Activated naive CD4-positive, alpha-beta T cell treated with anti-CD3 and anti-CD28 coated beads, Interleukin-2, amount 50 U/mL, for 72 hours (primary cell): ENCODE data around the gene PRPS1. TPM values are rescaled to one million over a fixed set of nuclear protein-coding genes. Genes with fewer than 3 reads are reported as not detected.
"Not testable (repeated sequence)": the region's sequence is repeated elsewhere in the genome, so short reads cannot be mapped to it uniquely, and the experiment has no call there.

Experiments
- ATAC-seq, 2 donors: fragments of 150-1000 bp; cut with Tn5 transposase; 2 replicates each; pipeline ENCODE4 v1.10.0; 2021; ENCODE audit warnings: mild to moderate bottlenecking in 2 of 2, moderate library complexity in 2 of 2
- DNase-seq, 2 donors: peaks; one replicate each; pipeline ENCODE4 v3.0.0; 2021 to 2022; ENCODE audit warnings: low spot score in 2 of 2
- H3K27ac Mint-ChIP-seq, 2 donors: one replicate each; pipeline ENCODE4 v1.8.0; 2022; ENCODE audit warnings: mild to moderate bottlenecking in 2 of 2, mixed read lengths in 2 of 2
- H3K36me3 Mint-ChIP-seq, 2 donors: one replicate each; pipeline ENCODE4 v1.8.0; 2022; ENCODE audit warnings: mixed read lengths in 2 of 2
- H3K9me3 Mint-ChIP-seq, 2 donors: one replicate each; pipeline ENCODE4 v1.8.0; 2022; ENCODE audit warnings: mixed read lengths in 2 of 2
- total RNA-seq, 2 donors: library from RNA; stranded (reverse); gene quantifications; one replicate each; pipeline ENCODE4 v1.2.3, GENCODE V29; 2022

The PRPS1 gene
- total RNA-seq, 2 donors from 2014 or later, result 107 to 135 TPM

DNA sequence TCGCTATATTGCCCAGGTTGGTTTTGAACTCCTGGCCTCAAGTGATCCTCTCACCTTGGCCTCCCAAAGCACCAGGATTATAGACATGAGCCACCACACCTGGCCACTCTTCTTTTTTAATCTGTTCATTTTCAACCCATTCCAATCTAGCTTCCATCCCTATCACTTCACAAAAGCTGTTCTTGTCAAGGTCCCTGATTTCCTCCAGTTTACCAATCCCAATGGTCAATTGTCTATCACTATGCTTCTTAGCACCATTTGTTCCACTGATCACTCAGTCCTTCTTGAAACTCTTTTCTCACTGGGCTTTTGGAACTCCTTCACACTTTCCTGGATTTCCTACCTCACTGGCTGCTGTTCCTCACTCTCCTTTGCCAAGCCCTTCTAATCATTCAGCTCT, 38.6 kb downstream of the PRPS1 start:
- Mint-ChIP-seq H3K9me3 (peaks cover 0 to 8% of the 10 kb centered on the region in 2 donors), H3K27ac (peak overlapping the region in 1 of 2 donors; percentile 45), H3K36me3 (no peaks in the 10 kb centered on the region)
- DNase-seq (no peak), ATAC-seq (no peak)

DNA sequence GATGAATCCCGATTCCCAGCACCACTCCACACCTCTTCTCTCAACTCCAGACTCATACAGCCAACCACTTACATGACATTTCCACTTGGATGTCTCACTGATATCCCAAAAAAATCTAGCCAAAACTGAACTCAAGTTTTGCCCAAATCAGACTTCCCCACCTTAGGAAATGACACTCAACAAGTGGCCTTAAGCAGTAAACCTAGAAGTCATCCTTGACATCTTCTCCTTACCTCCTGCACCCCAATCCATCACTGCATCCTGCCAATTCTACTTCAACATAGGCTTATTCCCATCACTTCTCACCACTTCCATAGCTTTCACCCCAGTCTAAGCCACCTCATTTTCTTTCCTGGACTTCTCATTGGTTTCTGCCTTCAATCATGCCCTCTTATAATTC, 39.1 kb downstream of the PRPS1 start:
- H3K27ac Mint-ChIP-seq, result no peak overlapping the region
- H3K36me3 Mint-ChIP-seq, result no peaks in the 10 kb centered on the region
- ATAC-seq (no peak), DNase-seq (no peak)
- peaks cover 0 to 8% of the 10 kb centered on the region in 2 donors for H3K9me3 Mint-ChIP-seq

DNA sequence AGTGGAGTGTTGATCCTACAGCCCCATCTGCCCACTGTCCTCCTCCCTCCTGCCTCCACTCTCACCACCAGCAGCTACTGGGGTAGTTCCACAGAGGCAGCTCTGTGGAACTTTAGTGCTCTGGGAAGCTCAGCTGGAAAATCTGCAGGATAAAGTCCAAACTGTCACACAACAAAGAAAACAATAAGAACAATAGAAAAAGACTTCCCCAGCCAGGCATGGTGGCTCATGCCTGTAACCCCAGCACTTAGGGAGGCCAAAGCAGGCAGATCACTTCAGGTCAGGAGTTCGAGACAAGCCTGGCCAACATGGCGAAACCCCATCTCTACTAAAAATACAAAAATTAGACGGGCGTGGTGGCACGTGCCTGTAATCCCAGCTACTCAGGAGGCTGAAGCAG, 40.4 kb downstream of the PRPS1 start:
- ATAC-seq, H3K9me3 Mint-ChIP-seq: not testable (repeated sequence)

DNA sequence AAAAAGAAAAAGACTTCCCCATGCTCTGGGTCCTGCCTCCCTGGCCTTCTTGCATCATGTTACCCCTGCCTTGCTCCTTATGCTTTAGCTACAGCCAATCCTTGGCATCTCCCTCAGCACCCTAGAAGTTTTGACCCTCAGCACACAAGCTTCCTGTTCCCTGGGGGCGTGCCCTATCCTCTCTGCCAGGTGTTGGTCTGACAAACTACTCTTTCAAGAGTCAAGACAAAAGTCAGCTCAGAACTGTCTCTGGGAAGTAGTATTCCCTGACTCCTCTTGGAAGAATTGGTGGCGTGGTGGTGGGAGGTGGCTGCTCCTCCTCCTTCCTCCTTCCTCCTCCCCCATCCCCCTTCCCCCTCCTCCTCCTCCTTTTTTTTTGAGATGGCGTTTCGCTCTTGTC, 41.0 kb downstream of the PRPS1 start:
- Mint-ChIP-seq H3K36me3 (no peaks in the 10 kb centered on the region), H3K9me3 (peaks cover 0 to 8% of the 10 kb centered on the region in 2 donors), H3K27ac (no peak overlapping the region)
- ATAC-seq, result no peak
- DNase-seq, result no peak

More for the DNA sequence above, 40.4 kb downstream of the PRPS1 start:
- not testable (repeated sequence) for H3K36me3 Mint-ChIP-seq, DNase-seq, H3K27ac Mint-ChIP-seq

DNA sequence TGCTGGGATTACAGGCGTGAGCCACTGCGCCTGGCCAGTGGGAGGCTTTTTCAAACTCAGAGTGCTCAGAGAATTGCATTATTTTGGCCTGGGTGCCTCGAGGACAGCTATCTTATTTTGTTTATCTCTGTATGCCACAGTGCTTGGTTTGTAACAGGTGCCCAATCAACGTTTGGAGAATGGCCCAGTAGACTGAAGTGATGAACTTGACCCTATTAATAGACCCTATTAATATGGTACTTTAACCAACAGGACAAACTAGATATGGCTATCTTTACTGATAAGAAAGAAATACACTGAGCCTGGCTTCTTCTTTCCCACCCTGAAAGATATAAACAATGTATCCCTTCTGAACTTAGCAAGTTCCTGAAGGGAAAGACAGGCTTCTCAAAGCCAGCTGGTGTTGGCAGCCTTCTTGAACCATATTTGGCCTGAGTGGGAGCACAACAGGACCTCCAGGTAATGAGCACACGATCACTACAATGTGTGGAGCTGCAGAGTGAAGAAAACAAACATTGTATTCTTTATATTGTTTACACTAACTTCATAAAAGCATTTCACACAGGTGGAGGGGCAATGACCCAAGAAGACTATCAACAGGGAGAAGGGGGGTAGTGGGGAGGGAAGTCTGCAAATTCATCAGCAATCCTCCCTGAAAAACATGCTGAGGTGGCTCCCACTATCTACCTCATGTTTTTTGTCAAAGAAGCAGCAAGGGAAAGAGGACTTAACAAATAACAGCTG, 41.7 kb downstream of the PRPS1 start:
- ATAC-seq, result no peak
- H3K9me3 Mint-ChIP-seq, result peaks cover 0 to 8% of the 10 kb centered on the region in 2 donors
- H3K36me3 Mint-ChIP-seq, result peaks cover 3 to 6% of the 10 kb centered on the region in 2 donors
- no peak for DNase-seq
- H3K27ac Mint-ChIP-seq, result no peak overlapping the region

DNA sequence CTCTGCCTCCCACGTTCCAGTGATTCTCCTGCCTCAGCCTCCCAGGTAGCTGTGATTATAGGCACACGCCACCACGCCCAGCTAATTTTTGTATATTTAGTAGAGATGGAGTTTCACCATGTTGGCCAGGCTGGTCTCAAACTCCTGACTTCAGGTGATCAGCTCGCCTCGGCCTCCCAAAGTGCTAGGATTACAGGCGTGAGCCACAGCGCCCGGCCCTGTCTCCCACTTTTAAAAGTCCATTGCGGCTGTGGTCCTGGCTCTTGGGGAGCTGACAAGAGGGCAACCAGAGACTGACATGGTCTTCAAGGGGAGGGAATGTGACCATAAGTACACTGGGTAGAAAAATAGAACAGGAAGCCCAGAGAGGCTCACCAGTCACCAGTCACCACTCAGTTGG, 42.9 kb downstream of the PRPS1 start:
- H3K27ac Mint-ChIP-seq, ATAC-seq, H3K36me3 Mint-ChIP-seq, H3K9me3 Mint-ChIP-seq, DNase-seq: not testable (repeated sequence)

DNA sequence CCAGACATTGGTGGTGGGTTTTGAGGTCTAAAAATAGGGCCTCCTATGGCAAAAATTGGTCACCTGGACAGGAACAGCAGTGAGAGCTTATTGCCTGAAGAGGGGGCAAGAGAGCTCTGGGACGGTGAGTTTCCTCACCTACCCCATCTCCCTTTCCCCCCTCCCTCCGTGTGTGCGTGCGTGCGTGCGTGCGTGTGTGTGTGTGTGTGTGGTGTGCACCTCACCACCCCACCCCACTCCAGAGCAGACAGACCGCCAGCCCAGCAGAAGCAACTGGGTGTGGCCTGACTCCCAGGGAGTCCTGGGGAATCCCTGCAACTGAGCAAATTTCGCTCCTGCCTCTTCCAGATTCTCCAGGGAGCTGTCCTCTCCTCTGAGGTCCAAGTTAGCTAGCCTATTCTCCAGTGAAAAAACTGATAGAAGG, 44.7 kb downstream of the PRPS1 start:
- DNase-seq, result peak; percentile 66 to 71
- Mint-ChIP-seq H3K27ac (peak overlapping the region; percentile 95 to 99), H3K36me3 (peaks cover 6 to 10% of the 10 kb centered on the region in 2 donors), H3K9me3 (no peaks in the 10 kb centered on the region)
- ATAC-seq, result peak; percentile 48 to 53

DNA sequence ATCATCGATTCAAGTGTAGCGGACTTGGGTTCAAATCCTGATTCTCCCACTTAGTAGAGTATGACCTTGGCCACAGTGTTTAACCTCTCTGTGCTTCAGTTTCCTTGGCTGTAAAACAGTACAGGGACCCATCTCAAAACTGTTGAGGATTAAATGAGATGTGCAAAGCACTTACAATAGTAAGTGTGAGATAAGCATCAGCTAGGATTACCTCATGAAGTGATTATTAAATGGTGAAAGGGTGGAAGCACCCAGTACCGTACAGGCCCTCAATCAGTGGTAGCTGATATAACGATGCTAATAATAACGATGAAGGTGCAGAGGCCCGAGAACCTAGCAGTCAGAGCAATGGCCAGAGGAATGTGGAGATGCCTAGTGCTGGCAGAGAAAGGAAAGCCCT, 45.1 kb downstream of the PRPS1 start:
- H3K9me3 Mint-ChIP-seq, result no peaks in the 10 kb centered on the region
- DNase-seq (no peak), ATAC-seq (no peak)
- peaks cover 6 to 10% of the 10 kb centered on the region in 2 donors for H3K36me3 Mint-ChIP-seq
- H3K27ac Mint-ChIP-seq, result peak overlapping the region; percentile 95 to 99

DNA sequence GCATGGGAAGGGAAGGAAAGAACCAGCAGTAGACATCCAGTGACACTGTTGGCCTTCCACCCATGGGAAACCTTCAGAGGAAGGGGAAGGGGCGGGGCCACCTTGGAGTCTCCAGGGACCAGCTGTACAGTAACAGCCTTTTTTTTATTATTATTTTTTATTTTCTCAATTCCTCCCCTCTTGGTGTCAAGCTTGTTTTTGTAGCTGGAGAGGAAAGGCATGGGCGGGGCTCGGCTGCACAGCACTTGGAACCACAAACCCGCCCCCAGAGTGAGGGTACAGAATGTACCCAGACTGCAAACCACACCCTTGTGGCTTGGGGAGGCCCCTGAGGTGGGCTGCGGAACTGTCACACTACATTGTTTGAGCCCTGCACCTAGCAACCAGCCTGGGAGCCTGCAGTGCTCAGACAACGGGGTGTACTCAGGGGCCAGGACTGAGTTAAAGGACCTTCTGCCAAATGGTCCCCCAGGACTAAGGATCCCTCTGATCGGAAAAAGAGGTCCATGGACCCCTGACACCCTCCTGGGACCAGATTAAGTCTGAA, 45.7 kb downstream of the PRPS1 start:
- no peaks in the 10 kb centered on the region for H3K9me3 Mint-ChIP-seq
- peaks cover 6 to 10% of the 10 kb centered on the region in 2 donors for H3K36me3 Mint-ChIP-seq
- peak; percentile 78 to 86 for DNase-seq
- peak; percentile 82 to 83 for ATAC-seq
- peak overlapping the region; percentile 95 to 99 for H3K27ac Mint-ChIP-seq

DNA sequence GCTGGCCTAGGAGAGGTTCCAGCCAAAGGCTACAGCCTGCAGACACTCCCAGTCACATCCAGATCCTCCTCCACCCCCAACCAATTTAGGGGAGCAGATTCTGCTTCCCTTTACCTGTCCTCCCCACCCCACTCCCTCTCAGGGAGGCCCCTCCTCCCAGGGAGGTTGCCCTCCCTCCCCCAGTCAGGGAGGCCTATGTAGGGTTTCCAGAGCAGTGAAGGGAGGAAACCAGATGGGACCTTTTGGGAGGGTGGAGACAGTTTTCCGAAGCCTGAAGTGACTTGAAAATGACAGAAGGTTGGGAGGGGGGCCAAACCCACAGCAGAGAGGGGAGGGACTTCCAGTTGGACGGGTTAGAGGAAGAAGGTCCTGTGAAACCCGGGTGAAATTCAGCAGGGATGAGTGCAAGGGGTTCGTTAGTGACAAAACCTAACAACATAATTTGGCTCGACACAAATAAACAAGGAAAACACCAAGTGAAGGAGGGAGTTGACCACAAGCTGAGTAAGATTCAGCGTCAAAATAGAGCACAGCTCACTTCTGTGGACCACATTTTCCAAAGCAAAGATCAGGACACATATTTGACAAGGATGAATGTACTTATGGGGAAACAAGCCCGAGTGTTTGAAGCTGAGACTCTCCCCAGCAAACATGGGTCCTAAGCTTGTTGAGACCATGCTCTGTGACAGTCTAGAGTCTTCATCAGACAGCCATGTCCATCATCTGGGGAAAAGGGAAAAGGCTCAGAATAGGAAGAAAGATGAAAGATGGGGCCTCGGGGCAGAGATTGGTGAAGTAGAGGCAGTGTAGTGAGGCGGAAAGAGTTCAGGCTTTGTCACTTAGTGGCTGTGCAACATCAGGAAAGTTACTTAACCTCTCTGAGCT, 46.4 kb downstream of the PRPS1 start:
- Mint-ChIP-seq H3K27ac (peak overlapping the region; percentile 95 to 99), H3K36me3 (peaks cover 6 to 10% of the 10 kb centered on the region in 2 donors), H3K9me3 (no peaks in the 10 kb centered on the region)
- ATAC-seq (peak; percentile 35 to 47), DNase-seq (peak in 1 of 2 donors; percentile 31)

DNA sequence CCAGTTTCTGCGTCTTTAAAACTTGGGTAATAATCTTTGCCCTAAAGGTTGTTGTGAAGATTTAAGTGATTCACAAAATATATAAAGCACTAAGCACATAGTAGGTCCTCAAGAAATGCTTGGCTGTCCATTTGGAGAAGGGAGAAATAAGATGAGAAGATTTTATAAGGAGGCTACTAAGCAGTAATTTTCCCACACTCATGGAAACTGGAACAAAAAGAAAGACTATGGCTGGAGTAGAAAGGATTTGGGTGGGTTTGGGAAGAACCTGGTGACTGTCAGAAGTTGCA, 47.0 kb downstream of the PRPS1 start:
- Mint-ChIP-seq H3K36me3 (peaks cover 6 to 10% of the 10 kb centered on the region in 2 donors), H3K27ac (peak overlapping the region; percentile 95 to 99), H3K9me3 (no peaks in the 10 kb centered on the region)
- ATAC-seq, result no peak
- no peak for DNase-seq

DNA sequence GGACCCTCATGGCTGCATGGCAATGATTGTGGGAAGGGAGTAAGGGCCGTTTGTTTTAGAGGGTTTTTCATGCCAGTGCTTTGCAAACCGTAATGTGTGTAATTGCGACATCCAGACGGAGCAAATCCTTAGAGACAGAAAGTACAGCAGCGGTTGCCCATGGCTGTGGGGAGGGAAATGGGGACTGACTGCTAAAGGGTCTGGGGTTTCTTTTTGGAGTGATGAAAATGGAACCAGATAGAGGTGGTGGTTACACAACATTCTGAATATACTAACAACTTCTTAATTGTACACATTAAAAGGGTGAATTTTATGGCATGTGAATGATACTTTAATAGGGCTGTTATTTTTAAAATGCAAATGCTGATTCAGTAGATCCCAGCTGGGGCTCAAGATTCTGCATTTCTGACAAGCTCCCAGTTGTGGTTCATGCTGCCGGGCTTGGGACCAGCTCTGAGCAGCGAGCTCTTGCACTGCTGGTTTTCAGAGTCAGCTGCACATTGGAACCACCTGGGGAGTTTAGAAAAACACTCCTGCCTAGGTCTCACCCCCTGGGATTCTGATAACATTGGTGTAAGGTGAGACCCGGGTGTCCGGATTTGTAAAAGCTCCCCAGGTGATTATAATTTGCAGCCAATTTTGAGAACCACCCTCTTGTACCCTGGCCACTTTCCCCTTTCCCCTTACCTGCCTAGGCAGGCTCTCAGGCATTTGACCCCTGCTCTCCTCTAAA, 47.7 kb downstream of the PRPS1 start:
- H3K36me3 Mint-ChIP-seq, result peaks cover 6 to 10% of the 10 kb centered on the region in 2 donors
- DNase-seq (no peak), ATAC-seq (no peak)

DNA sequence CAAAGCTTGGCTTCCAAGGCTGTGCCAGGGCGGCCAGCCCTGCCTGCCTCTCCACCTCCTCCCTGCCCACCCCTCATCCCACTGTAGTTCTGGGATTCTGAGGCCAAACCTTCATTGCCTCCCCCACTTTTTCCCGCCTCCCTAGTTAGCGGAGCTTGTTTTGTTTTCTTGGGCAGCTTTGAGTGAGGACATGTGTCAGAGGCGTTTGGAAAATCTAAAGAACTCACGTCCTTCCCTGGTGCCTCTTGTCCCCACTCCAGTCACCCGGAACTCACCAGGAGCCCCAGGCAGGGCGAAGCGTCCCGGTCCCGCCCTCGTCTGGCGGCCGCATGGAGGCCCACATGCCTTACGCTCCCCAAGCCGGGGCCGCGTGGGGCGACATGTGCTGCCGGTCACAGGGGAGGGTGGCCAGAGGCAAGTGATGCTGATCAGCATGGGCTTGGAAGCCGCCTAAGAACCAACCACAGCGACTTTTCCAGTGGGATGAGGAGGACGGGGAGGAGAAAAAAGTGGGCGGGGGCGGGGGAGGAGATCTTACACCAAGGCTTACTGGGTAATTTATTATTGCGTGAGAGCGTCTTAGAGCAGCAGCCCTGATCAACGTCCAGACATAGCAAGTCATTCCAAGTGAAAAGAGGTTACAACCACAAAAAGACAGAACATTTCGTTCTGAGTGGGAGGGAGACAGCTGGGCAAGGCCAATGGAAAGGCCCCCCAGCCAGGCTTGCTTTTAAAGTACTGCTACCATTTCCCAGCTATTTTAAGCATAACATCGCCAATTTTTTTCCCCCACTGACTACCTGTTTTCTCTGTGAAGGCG, 48.5 kb downstream of the PRPS1 start:
- peaks cover 6 to 10% of the 10 kb centered on the region in 2 donors for H3K36me3 Mint-ChIP-seq

More for the DNA sequence above, 47.7 kb downstream of the PRPS1 start:
- Mint-ChIP-seq H3K27ac (peak overlapping the region; percentile 95 to 99), H3K9me3 (no peaks in the 10 kb centered on the region)

DNA sequence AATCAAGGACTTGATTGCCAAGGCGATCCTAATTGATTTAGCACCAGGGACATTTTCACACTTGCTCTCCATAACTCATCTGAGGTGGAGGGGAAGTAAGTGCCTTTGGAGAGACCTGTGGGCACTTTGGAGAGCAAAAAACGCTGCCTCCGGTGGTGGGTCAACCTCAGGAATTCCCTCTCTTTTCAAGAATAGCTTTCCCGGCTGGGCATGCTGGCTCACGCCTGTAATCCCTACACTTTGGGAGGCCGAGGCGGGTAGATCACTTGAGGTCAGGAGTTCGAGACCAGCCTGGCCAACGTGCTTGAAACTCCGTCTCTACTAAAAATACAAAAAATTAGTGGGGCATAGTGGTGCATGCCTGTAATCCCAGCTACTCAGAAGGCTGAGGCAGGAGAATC, 49.2 kb downstream of the PRPS1 start:
- ATAC-seq (no peak), DNase-seq (no peak)
- peaks cover 6 to 10% of the 10 kb centered on the region in 2 donors for H3K36me3 Mint-ChIP-seq
- H3K9me3 Mint-ChIP-seq, result no peaks in the 10 kb centered on the region
- peak overlapping the region; percentile 95 to 99 for H3K27ac Mint-ChIP-seq

More for the DNA sequence above, 48.5 kb downstream of the PRPS1 start:
- Mint-ChIP-seq H3K9me3 (no peaks in the 10 kb centered on the region), H3K27ac (peak overlapping the region; percentile 95 to 99)
- ATAC-seq (peak; percentile 36 to 50), DNase-seq (peak; percentile 54 to 64)

DNA sequence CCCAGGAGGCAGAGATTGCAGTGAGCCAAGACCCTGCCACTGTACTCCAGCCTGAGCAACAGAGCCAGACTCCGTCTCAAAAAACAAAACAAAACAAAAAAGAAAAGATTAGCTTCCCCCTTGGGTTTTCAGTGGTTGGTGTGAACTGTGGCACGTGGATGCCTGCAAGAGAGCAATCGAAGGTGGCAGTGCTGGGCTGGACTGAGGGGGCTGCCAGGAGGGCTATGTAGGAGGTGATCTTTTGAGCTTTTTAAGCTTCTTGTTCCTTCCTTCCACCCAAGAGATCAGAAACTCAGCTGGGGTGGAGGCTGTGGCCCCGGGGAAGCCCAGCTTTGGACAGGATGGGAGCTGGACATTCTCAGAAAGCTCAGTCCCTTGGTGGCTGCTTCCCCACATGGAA, 49.6 kb downstream of the PRPS1 start:
- H3K9me3 Mint-ChIP-seq, result no peaks in the 10 kb centered on the region
- ATAC-seq, result no peak
- H3K36me3 Mint-ChIP-seq, result peaks cover 6 to 10% of the 10 kb centered on the region in 2 donors
- H3K27ac Mint-ChIP-seq, result peak overlapping the region; percentile 95 to 99
- DNase-seq, result no peak
